ENCODE results near the gene HLA-DRA.

The HLA-DRA gene

GRCh38 chr6:32483968-32484613 is 44.4 kb downstream of the HLA-DRA start:
- no peak for DNase-seq

- no peak for DNase-seq
These were observed 44.9 kb downstream of the HLA-DRA start for GRCh38 chr6:32484614-32484998.

GRCh38 chr6:32488083-32488482 is 48.4 kb downstream of the HLA-DRA start:
- no peak for DNase-seq

DNA sequence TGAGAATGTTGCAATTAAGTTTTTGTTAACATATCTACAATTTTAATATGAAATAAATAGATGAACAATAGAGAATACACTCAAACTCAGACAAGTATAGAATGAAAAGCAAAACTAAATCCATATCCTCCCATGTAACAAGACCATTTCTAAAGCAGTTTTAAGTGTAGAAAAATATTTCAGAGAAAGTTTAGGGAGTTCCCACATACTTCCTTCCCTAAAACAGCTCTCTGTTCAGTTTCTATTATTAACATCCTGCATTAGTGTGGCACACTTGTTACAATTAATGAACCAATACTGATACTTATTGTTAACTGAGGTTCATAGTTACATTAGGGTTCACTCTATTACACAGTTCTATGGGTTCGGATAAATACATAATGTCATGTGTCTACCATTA is 52.0 kb downstream of the HLA-DRA start:
- DNase-seq: no peak

DNA sequence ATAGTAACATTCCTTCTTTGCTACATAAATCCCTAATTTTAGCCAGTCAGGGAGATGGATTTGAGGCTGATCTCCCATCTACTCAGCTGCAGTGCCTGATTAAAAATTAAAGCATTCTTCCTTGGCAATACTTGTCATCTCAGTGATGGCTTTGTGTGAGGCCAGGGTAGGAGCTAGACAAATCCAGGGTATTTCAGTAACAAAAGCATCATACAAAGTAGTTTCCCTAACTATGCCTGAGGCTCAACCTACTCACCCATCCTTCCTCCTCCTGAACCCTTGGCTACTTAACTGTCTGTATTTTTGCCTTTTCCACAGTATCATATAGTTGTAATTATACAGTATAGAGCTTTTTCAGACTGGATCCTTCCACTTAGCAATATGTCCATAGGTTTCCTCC is 52.7 kb downstream of the HLA-DRA start:
- DNase-seq: no peak
